GM18873 (cell line): ENCODE data around the gene DDX39A.

Experiments
- ATAC-seq: cut with Tn5 transposase; IDR thresholded peaks from one replicate; pipeline ENCODE4 v1.9.1; 2021; ENCODE audit warnings: mild to moderate bottlenecking, moderate library complexity, moderate number of reproducible peaks; ENCODE audit not compliant: unreplicated experiment, low FRiP score

Gene DDX39A

GRCh38 chr19:14435320-14436050, 16.3 kb upstream of the DDX39A start:
- no peak for ATAC-seq

GRCh38 chr19:14434543-14435319, 15.6 kb upstream of the DDX39A start:
- no peak for ATAC-seq

- ATAC-seq: no peak
Observed at GRCh38 chr19:14433554-14434501, 14.7 kb upstream of the DDX39A start.

- ATAC-seq: no peak
Observed at GRCh38 chr19:14432791-14433553, 13.8 kb upstream of the DDX39A start, which contains the start of gene PKN1. PKN1 (plus strand) TSS chr19:14433306; CDS start chr19:14433522, 216 bp downstream.

- ATAC-seq: no peak
Observed at GRCh38 chr19:14430712-14431111, 11.6 kb upstream of the DDX39A start.

- ATAC-seq: no peak
Observed at GRCh38 chr19:14428882-14429416, 9.8 kb upstream of the DDX39A start.

GRCh38 chr19:14427461-14427860, 8.3 kb upstream of the DDX39A start:
- ATAC-seq: no peak

- no peak for ATAC-seq
Observed at GRCh38 chr19:14425696-14426138, 6.6 kb upstream of the DDX39A start.

GRCh38 chr19:14418856-14419105, 360 bp downstream of the DDX39A start:
- ATAC-seq: peak; percentile 34

GRCh38 chr19:14416817-14417231, 2.3 kb downstream of the DDX39A start:
- ATAC-seq: no peak

GRCh38 chr19:14414926-14415690, 4.0 kb downstream of the DDX39A start:
- ATAC-seq: no peak

GRCh38 chr19:14413693-14414181, 5.4 kb downstream of the DDX39A start:
- ATAC-seq: no peak

- no peak for ATAC-seq
Observed at GRCh38 chr19:14412996-14413692, 6.0 kb downstream of the DDX39A start.

- ATAC-seq: no peak
Observed at GRCh38 chr19:14412324-14412995, 6.7 kb downstream of the DDX39A start.

GRCh38 chr19:14411938-14412245, 7.2 kb downstream of the DDX39A start:
- no peak for ATAC-seq

GRCh38 chr19:14411161-14411937, 7.8 kb downstream of the DDX39A start:
- no peak for ATAC-seq
